ENCODE data around the gene PPP1R14D.
A peak's percentile ranks its signal among the peaks of the same experiment; 100 is the strongest.

Gene PPP1R14D

GRCh38 chr15:40776537-40777141, 51.9 kb downstream of the PPP1R14D start:
- peak; percentile 84 for DNase-seq

DNA sequence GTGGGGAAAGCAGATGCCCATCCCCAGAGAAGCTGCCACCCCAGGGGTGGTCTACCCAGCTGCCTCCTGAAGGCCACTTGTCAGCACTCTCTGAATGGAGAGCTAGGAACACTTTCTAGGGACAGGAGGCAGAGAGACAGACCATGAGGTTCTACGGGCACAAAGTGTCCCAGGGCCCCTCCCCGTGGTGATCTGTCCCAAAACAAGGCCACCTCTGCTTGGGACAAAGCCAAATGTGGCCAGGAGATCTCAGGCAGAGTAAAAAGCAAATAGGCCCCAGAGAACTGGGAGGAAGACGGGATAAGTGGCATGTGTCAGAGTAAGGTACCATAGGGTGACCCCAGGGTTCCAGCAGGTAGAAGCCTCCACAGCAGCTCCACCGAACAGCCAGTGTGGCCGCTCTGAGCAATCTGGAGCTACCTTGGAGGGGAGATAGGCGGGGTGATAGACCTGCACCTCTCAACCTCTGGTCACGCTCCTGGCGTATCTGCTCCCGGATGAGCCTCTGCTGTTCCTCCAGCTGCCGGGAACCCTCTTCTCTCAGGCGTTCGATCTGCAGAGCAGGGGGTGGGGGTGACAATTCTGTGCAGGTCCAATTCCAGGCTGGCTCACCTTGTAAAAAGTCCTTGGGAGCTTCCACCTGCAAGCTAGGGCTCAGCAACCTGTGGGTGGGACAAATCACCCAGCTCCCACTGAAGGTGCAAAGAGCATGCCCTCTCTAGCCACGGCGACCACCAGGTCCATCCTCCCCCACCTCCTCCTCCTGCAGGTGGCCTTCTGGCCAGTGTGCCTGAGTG, 52.6 kb downstream of the PPP1R14D start:
- DNase-seq, result no peak

- no peak for DNase-seq
Measured at GRCh38 chr15:40775007-40775406, 53.5 kb downstream of the PPP1R14D start.

- no peak for DNase-seq
Measured at GRCh38 chr15:40773902-40774301, 54.6 kb downstream of the PPP1R14D start.

DNA sequence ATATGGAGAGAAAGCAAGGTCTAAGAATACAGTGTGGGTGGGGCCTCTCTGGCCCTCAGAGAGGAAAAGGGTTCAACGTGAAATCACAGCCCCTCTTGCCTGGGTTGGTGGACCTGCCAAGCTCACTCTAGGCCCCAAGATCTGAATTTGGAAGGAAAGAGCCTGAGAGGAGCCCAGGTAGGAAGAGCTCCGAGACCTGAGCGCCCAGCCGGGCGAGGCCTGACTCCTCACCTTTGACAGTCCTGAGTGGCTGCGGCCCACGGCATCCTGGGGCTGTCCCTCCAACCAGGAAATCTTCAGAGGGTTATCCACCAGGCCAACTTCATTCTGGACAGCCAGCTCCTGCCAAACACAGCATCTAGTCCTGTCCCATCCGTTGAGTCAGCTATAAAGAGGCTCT, 55.0 kb downstream of the PPP1R14D start:
- no peak for DNase-seq

DNA sequence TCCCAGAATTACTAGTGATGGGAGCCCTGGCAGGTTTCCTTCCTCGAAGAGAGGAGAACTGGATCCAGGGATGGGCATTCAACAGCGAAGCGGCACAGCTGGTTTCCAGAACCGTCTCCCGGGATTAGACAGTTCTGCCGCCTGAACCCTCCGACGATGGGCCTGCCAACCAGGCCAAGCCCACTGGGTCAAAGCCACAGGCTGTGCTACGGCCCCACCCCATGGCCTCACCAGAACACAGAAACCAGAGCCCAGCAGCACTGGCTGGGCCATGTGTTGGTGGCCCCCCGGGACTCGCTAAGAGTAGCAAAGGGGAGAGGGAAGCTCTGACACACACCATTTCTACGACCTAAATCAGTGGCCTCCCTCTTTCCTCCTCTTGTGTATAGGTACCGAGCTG, 56.5 kb downstream of the PPP1R14D start:
- DNase-seq, result no peak

- no peak for DNase-seq
Measured at GRCh38 chr15:40771242-40771641, 57.3 kb downstream of the PPP1R14D start.

GRCh38 chr15:40770147-40770721, 58.3 kb downstream of the PPP1R14D start:
- DNase-seq, result no peak

DNA sequence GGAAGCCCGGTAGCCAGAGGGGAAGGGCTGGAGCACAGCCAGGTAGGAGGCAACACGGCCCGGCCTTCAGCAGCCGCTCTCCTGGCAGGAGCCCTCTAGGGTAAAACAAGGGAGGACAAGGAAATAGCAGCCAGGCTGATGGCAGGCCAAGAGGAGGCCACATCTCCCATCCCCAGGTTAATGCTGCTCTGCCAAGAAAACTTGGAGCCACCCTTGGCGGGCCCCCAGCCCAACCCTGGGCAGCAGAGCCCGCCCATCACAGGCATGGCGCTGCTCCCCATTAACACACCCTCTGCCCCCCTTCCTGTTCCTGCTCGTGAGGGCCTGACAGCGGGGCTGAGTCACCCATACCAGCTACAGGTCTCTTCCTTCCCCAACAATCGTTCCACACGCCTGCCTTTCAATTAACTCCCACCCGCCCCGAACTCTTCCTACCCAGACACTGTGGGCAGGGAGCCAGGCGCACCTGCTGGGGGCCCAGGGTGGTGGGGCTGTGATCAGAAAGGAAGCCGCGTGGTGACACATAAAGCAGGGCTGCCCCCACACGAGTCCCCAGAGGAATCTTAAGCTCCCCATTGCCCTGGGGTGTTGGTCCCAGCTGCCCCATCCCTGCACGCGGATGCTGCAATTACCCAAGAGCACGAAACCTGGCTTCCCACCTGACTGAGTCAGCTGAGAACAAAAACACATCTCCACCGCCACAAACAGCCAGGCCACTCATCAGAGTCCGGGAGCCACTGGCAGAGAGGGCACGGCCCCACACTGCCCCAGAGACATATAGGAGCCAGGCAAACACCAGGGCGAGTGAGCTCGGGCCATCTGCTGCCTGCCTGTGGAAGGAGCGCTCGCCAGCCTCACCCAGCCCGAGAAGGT, 59.0 kb downstream of the PPP1R14D start, which contains the start of gene C15orf62:
C15orf62 (plus strand) TSS at position 707 of the 873 bp plus-strand sequence. CDS start 516 bp downstream, outside the sequence.
- DNase-seq, result peak; percentile 80

- peak; percentile 91 for DNase-seq
Measured at GRCh38 chr15:40768521-40769273, 59.8 kb downstream of the PPP1R14D start.

DNA sequence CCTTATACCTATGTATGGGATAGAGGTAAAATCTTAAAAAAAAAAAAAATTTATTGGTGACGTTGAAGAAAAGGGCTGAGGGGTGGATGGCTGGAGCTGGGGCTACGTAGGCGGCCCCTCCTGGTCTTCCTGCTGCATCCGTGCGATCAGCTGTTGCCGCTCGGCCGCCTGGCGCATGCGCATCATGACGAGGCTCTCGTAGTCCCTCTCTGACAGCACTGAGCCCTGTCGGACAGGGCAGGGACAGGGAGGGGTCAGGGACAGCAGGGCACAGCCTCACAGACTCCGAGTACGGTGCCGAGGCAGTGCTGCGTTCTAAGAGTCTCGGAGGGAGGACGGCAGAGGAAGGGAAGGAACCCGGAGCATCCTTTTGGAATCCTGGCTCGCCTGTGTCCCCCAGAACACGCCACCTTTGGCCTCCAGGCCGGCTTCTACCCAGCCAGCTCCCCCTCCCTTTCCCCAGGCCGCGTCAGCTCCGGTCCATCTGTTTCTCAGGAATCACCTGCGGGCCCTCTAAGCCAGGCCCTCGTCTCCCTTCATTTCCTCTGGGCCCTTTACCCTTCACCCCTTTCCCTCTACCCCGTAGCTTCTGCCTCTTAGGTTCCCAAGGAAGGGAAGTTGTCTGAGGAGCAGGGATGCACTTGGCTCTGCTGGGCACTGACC, 60.5 kb downstream of the PPP1R14D start:
- DNase-seq, result no peak

DNA sequence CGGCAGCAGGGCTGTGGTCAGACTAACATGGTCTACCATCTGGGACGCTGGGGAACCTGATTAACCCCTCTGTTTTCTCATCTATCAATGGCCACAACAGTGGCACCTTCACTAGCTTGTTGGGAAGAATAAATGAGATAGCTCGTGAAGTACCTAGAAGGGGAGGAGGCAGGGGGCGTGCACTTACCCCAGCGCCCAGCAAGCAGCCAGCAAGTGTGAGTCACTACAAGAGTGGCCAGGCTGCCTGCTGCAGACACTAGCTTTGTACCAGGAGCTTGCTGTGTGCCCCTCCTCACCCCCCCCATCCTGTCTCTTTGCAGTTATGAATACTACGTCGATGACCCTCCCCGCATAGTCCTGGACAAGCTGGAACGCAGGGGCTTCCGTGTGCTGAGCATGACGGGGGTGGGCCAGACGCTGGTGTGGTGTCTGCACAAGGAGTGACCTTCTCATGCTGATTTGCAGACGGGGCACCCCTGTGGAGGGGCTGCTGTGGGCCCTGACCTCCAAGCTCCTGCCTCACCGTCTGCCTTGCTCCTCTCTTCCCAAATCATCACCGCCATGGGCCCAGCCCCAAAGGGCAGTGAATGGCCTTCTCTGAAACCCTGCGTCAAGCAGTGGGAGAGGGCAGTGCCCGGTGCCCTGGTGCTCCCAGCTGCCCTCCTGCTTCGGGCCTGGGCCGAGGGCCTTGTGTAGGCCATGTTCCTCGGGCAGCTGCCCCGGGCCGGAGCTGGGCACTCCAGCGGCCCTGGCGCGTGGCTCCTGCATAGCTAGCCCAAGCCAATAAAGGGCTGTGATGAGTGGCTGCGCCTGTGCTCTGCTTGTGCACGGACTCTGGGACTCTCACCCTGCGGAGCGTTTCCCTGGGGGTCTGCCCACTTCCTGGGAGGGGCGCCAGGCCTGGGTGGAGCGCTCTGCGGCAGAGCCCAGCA, 61.3 kb downstream of the PPP1R14D start:
- peak; percentile 89 for DNase-seq

DNA sequence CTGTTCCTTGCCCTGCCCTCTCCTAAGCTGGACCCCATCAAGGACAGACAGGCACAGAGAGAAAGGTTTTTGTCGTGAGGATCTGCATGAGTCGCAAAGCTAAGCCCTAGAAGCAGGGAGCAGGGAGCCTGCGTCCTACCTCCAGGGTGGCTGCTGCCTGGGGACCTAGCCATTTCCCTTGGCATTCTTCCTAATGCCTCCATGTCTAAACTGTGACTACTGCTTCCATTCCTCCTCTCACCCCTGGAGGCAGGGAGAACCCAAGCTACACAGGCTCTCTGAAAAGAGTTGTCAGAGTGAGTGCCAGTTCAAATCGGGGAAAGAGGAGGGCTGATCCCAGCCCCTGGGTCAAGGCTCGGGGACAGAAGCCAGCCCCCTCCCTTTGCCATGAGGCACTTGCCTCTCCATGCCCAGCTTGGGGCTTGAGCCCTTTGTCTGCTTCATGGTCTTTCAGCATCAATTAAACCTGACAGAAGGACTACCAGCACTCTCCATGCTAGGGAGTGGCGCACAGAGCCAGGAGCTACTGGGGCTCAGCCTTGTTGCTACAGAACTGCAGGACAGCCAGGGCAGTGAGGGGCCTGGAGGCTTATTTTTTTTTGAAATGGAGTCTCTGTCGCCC, 62.2 kb downstream of the PPP1R14D start:
- no peak for DNase-seq
